ENCODE data around the gene ITIH3. TPM values are rescaled to one million over a fixed set of nuclear protein-coding genes. Genes with fewer than 3 reads are reported as not detected.

The ITIH3 gene
- total RNA-seq, 6 donors from 2014 or later = 2.1 to 13.5 (median 7.0) TPM

DNA sequence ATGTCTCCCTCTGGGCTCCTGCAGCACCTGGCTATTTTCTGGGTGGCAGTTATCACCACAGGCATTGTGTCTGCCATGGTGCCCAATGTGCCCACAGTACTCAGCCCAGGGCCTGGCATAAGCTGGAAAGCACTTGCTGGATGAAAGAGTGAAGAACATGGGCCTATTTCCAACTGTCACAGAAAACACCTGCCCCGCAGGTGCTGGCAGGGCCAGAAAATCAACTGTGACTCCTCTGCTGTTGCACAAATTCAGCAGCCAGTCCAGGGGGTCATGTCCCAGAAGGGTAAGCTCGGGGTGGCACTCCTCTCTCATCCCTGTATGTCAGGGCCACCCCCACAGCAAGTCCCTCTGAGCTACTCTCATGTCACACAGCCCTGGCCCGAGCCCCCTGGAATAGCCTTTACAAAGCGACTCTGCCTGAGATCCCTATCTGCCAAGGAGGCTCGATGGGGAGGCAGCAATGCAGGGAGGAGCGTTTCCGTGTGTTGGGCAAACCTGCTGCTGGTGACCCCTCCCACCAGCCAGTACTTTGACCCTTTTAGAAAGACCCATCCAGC is 16.9 kb downstream of the ITIH3 start:
- ATAC-seq (ENCODE audit: low FRiP score in 2 of 2) = no peak
- H3K9me3 ChIP-seq = no peaks in the 10 kb centered on the region
- no peak overlapping the region for H3K4me3 ChIP-seq
- WGBS, 2 donors = 80 to 85% methylated on average over 2 to 7 of the region's 7 CpGs
- no peak for DNase-seq
- TF ChIP-seq, protein P1, sequence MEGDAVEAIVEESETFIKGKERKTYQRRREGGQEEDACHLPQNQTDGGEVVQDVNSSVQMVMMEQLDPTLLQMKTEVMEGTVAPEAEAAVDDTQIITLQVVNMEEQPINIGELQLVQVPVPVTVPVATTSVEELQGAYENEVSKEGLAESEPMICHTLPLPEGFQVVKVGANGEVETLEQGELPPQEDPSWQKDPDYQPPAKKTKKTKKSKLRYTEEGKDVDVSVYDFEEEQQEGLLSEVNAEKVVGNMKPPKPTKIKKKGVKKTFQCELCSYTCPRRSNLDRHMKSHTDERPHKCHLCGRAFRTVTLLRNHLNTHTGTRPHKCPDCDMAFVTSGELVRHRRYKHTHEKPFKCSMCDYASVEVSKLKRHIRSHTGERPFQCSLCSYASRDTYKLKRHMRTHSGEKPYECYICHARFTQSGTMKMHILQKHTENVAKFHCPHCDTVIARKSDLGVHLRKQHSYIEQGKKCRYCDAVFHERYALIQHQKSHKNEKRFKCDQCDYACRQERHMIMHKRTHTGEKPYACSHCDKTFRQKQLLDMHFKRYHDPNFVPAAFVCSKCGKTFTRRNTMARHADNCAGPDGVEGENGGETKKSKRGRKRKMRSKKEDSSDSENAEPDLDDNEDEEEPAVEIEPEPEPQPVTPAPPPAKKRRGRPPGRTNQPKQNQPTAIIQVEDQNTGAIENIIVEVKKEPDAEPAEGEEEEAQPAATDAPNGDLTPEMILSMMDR (IDR thresholded peaks at IDR 0.05) = no peak
- no peak for TF ChIP-seq POLR2AphosphoS5 (IDR thresholded peaks at IDR 0.05)
- TF ChIP-seq POLR2A (IDR thresholded peaks at IDR 0.05) = no peak
- TF ChIP-seq EP300 (IDR thresholded peaks at IDR 0.05) = no peak
- no peak overlapping the region for H3K27ac ChIP-seq
- no peaks in the 10 kb centered on the region for H3K4me1 ChIP-seq
- H3K36me3 ChIP-seq = no peaks in the 10 kb centered on the region
- no peaks in the 10 kb centered on the region for H3K27me3 ChIP-seq

DNA sequence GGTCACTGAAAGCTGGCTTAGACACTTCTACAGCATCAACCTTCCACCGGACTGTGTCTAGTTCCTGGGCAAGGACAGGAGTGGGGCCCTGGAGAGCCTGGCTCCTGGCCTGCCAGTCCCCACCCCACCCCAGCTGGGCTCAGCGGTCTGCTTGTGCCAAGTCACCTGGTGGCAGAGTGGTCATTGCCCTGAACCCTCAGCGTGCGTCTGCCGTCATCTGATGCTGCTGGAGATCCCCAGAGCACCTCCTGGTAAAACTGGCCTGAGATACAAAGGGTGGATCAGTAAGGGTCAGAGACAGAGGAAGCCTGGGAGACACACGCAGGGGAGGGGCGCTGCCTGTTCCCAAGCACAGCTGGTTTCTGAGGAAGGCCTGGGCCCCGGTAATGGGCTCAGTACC is 19.2 kb downstream of the ITIH3 start:
- H3K9me3 ChIP-seq = no peaks in the 10 kb centered on the region
- TF ChIP-seq POLR2AphosphoS5 (IDR thresholded peaks at IDR 0.05) (no peak), POLR2A (IDR thresholded peaks at IDR 0.05) (no peak), EP300 (IDR thresholded peaks at IDR 0.05) (no peak)
- TF ChIP-seq, protein P1 (IDR thresholded peaks at IDR 0.05) = no peak
- no peak overlapping the region for H3K27ac ChIP-seq
- H3K4me1 ChIP-seq = no peaks in the 10 kb centered on the region
- H3K27me3 ChIP-seq = no peaks in the 10 kb centered on the region
- H3K36me3 ChIP-seq = no peaks in the 10 kb centered on the region
- DNase-seq = no peak
- H3K4me3 ChIP-seq = no peak overlapping the region
- no peak for ATAC-seq (ENCODE audit: low FRiP score in 2 of 2)
- 84% methylated on average over 8 of the region's 8 CpGs; no CpG with 5 or more reads in 1 of the 2 donors for WGBS, 2 donors

DNA sequence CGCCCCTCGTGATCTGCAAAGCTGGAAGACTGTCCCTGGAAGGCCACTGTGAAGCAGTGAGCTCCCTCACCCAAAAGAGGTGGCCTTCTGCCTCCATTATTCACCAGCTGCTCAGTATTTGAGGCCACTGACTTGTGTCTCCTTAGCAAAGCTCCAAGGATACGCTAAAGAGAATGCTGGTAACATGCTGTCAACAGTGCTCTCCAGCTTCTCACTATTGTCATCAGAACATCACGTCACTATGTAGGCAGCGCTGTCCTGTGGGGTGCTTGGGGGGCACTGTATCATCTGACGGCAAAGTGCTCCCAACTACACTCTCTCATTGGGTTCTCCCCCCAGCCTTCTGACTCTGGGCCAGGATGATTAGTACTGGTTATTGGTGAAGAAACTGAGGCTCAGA is 21.6 kb downstream of the ITIH3 start:
- no peak overlapping the region for H3K27ac ChIP-seq
- WGBS, 2 donors = 78 to 88% methylated on average over 6 of the region's 6 CpGs
- no peak for ATAC-seq (ENCODE audit: low FRiP score in 2 of 2)
- no peak overlapping the region for H3K4me3 ChIP-seq
- no peak for DNase-seq
- TF ChIP-seq, protein P1 (IDR thresholded peaks at IDR 0.05) = no peak
- no peak for TF ChIP-seq POLR2A (IDR thresholded peaks at IDR 0.05)
- TF ChIP-seq EP300 (IDR thresholded peaks at IDR 0.05) = no peak
- no peak for TF ChIP-seq POLR2AphosphoS5 (IDR thresholded peaks at IDR 0.05)
- no peaks in the 10 kb centered on the region for H3K9me3 ChIP-seq
- H3K27me3 ChIP-seq = no peaks in the 10 kb centered on the region
- no peaks in the 10 kb centered on the region for H3K36me3 ChIP-seq
- no peaks in the 10 kb centered on the region for H3K4me1 ChIP-seq

DNA sequence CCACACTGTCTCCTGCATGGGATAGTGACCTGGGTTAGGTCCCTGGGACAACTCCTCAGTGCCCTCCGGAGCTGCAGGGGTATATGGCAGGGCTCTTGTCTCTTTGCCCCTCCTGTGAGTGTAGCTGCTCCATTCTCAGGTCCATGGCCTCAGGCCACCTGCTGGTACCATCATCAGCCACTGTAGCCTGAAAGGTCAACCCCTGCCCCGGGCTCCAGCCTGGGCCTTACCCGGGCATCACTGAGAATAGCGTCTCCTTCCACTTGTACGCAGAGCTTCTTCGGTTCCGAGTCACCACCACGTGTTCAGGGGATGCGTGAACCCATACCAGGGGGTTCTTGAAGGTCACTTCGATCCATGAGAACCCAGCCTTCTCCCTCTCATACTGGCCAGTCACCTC is 22.1 kb downstream of the ITIH3 start:
- no peaks in the 10 kb centered on the region for H3K4me1 ChIP-seq
- H3K27me3 ChIP-seq = no peaks in the 10 kb centered on the region
- H3K27ac ChIP-seq = no peak overlapping the region
- no peaks in the 10 kb centered on the region for H3K36me3 ChIP-seq
- DNase-seq (no peak), ATAC-seq (ENCODE audit: low FRiP score in 2 of 2) (no peak)
- TF ChIP-seq POLR2AphosphoS5 (IDR thresholded peaks at IDR 0.05) (no peak), POLR2A (IDR thresholded peaks at IDR 0.05) (no peak), EP300 (IDR thresholded peaks at IDR 0.05) (no peak)
- TF ChIP-seq, protein P1 (IDR thresholded peaks at IDR 0.05) = no peak
- WGBS, 2 donors = 94 to 99% methylated on average over 9 to 10 of the region's 10 CpGs
- no peak overlapping the region for H3K4me3 ChIP-seq
- no peaks in the 10 kb centered on the region for H3K9me3 ChIP-seq

DNA sequence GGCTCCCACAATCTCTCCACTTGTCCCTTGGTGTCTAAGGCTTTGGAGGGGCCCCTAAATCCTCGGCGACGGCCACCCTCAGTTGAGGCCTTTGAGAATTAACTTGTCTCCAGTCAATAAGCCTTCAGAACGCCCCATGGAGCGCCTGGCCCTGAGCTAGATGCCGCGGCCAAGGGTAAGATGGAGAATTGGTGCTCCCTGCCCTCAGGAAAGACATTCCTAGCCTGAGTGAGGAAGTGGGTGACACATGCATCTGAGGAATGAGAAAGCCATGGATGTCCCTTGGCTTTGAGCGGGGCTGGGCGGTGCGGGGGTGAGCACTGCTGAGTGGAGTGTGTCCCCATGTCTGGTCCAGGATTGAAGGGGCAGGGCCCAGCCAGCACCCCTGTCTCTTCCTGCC is 22.6 kb downstream of the ITIH3 start:
- Histone ChIP-seq H3K27ac (no peak overlapping the region), H3K36me3 (no peaks in the 10 kb centered on the region), H3K27me3 (no peaks in the 10 kb centered on the region), H3K4me1 (no peaks in the 10 kb centered on the region), H3K4me3 (no peak overlapping the region), H3K9me3 (no peaks in the 10 kb centered on the region)
- TF ChIP-seq POLR2AphosphoS5 (IDR thresholded peaks at IDR 0.05) (no peak), EP300 (IDR thresholded peaks at IDR 0.05) (no peak), POLR2A (IDR thresholded peaks at IDR 0.05) (no peak)
- TF ChIP-seq, protein P1 (IDR thresholded peaks at IDR 0.05) = no peak
- WGBS, 2 donors = 91 to 94% methylated on average over 10 of the region's 10 CpGs
- DNase-seq = no peak
- no peak for ATAC-seq (ENCODE audit: low FRiP score in 2 of 2)
